ENCODE results near the gene AQP1. TPM values are rescaled to one million over a fixed set of nuclear protein-coding genes. Genes with fewer than 3 reads are reported as not detected.

The AQP1 gene
- polyA plus RNA-seq, 1 experiment = 0.32 TPM

- ChIA-PET POLR2A (interaction anchor here (1.1 kb wide), 1 partner anchor 60 kb away, joined by 3 read pairs; the partner anchor contains the start of gene AQP1), CTCF (interaction anchor here (0.5 to 3.4 kb wide), 5 partner anchors 12 to 175 kb away, joined by 3 to 44 read pairs (median 16); no protein-coding TSS in a partner anchor)
Measured at GRCh38 chr7:30971840-30972563, 60.3 kb downstream of the AQP1 start.

GRCh38 chr7:30973292-30973691 is 61.6 kb downstream of the AQP1 start:
- DNase-seq (ENCODE audit: low read depth, low spot score) = no peak
- no peak overlapping the region for H3K4me3 ChIP-seq (ENCODE audit: low read depth, low read length)
- ChIA-PET POLR2A (no interaction called here), CTCF (interaction anchor here (1.0 to 3.4 kb wide), 3 partner anchors 11 to 149 kb away, joined by 3 to 44 read pairs (median 16); no protein-coding TSS in a partner anchor)
- H3K9me3 ChIP-seq (ENCODE audit: control insufficient read depth, insufficient read depth, low read length) = no peaks in the 10 kb centered on the region
- H3K27ac ChIP-seq (ENCODE audit: low read depth, low read length) = no peak overlapping the region
- TF ChIP-seq, protein P1, sequence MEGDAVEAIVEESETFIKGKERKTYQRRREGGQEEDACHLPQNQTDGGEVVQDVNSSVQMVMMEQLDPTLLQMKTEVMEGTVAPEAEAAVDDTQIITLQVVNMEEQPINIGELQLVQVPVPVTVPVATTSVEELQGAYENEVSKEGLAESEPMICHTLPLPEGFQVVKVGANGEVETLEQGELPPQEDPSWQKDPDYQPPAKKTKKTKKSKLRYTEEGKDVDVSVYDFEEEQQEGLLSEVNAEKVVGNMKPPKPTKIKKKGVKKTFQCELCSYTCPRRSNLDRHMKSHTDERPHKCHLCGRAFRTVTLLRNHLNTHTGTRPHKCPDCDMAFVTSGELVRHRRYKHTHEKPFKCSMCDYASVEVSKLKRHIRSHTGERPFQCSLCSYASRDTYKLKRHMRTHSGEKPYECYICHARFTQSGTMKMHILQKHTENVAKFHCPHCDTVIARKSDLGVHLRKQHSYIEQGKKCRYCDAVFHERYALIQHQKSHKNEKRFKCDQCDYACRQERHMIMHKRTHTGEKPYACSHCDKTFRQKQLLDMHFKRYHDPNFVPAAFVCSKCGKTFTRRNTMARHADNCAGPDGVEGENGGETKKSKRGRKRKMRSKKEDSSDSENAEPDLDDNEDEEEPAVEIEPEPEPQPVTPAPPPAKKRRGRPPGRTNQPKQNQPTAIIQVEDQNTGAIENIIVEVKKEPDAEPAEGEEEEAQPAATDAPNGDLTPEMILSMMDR (IDR thresholded peaks at IDR 0.05; ENCODE audit: low read depth, low read length) = no peak
- peaks cover 26% of the 10 kb centered on the region for H3K27me3 ChIP-seq (ENCODE audit: control insufficient read depth, insufficient read depth, low read length)

More at GRCh38 chr7:30971840-30972563, 60.3 kb downstream of the AQP1 start:
- no peak for DNase-seq (ENCODE audit: low read depth, low spot score)
- peaks cover 17% of the 10 kb centered on the region for H3K27me3 ChIP-seq (ENCODE audit: control insufficient read depth, insufficient read depth, low read length)
- TF ChIP-seq, protein P1 (IDR thresholded peaks at IDR 0.05; ENCODE audit: low read depth, low read length) = no peak
- no peak overlapping the region for H3K4me3 ChIP-seq (ENCODE audit: low read depth, low read length)
- H3K27ac ChIP-seq (ENCODE audit: low read depth, low read length) = no peak overlapping the region
- H3K9me3 ChIP-seq (ENCODE audit: control insufficient read depth, insufficient read depth, low read length) = no peaks in the 10 kb centered on the region

- ChIA-PET CTCF (interaction anchor here (0.6 to 3.4 kb wide), 4 partner anchors 10 to 155 kb away, joined by 3 to 44 read pairs (median 10); no protein-coding TSS in a partner anchor), POLR2A (no interaction called here)
- Histone ChIP-seq H3K4me3 (ENCODE audit: low read depth, low read length) (no peak overlapping the region), H3K27me3 (ENCODE audit: control insufficient read depth, insufficient read depth, low read length) (peaks cover 28% of the 10 kb centered on the region), H3K9me3 (ENCODE audit: control insufficient read depth, insufficient read depth, low read length) (no peaks in the 10 kb centered on the region), H3K27ac (ENCODE audit: low read depth, low read length) (no peak overlapping the region)
- no peak for DNase-seq (ENCODE audit: low read depth, low spot score)
- TF ChIP-seq, protein P1 (IDR thresholded peaks at IDR 0.05; ENCODE audit: low read depth, low read length) = no peak
Measured at GRCh38 chr7:30973791-30974604, 62.3 kb downstream of the AQP1 start.

GRCh38 chr7:30974605-30975255 is 63.1 kb downstream of the AQP1 start:
- TF ChIP-seq, protein P1 (IDR thresholded peaks at IDR 0.05; ENCODE audit: low read depth, low read length) = peak; percentile 56
- Histone ChIP-seq H3K9me3 (ENCODE audit: control insufficient read depth, insufficient read depth, low read length) (no peaks in the 10 kb centered on the region), H3K27ac (ENCODE audit: low read depth, low read length) (no peak overlapping the region), H3K27me3 (ENCODE audit: control insufficient read depth, insufficient read depth, low read length) (peaks cover 30% of the 10 kb centered on the region), H3K4me3 (ENCODE audit: low read depth, low read length) (no peak overlapping the region)
- DNase-seq (ENCODE audit: low read depth, low spot score) = no peak
- ChIA-PET CTCF (interaction anchor here (0.6 to 3.4 kb wide), 4 partner anchors 9 to 155 kb away, joined by 3 to 44 read pairs (median 10); no protein-coding TSS in a partner anchor), POLR2A (no interaction called here)

Other genes starting within 250 kb of the AQP1 start
- not detected in 2 replicates for gene CRHR2, start 229.4 kb upstream of the AQP1 start, polyA plus RNA-seq (2011; rRNA removed)
- 6.6 and 7.6 TPM in 2 replicates for gene INMT, start 159.7 kb upstream of the AQP1 start, polyA plus RNA-seq (2011; rRNA removed)
- 1.8 and 2.4 TPM in 2 replicates for gene MINDY4, start 140.4 kb upstream of the AQP1 start, polyA plus RNA-seq (2011; rRNA removed)
- gene GHRHR, start 52.1 kb downstream of the AQP1 start, polyA plus RNA-seq (2011; rRNA removed) = not detected in 2 replicates
- gene ADCYAP1R1, start 140.5 kb downstream of the AQP1 start, polyA plus RNA-seq (2011; rRNA removed) = not detected in 2 replicates

Measured in AG04450 (cell line).